Measurements from ENCODE around the gene RUNDC3A. TPM values are rescaled to one million over a fixed set of nuclear protein-coding genes. Genes with fewer than 3 reads are reported as not detected.

Gene RUNDC3A
- total and polyA plus RNA-seq, 8 donors: 0.43 to 40.8 (median 4.5) TPM; not detected in 1

- peaks cover 11 to 19% (median 14%) of the 10 kb centered on the region in 4 donors for H3K4me1 ChIP-seq
- intact Hi-C loops (cut with DNase I; ENCODE audit: low total_unique reads): no loop called here
- no peak for TF ChIP-seq POLR2AphosphoS5 (IDR thresholded peaks at IDR 0.05)
- TF ChIP-seq, protein P1, sequence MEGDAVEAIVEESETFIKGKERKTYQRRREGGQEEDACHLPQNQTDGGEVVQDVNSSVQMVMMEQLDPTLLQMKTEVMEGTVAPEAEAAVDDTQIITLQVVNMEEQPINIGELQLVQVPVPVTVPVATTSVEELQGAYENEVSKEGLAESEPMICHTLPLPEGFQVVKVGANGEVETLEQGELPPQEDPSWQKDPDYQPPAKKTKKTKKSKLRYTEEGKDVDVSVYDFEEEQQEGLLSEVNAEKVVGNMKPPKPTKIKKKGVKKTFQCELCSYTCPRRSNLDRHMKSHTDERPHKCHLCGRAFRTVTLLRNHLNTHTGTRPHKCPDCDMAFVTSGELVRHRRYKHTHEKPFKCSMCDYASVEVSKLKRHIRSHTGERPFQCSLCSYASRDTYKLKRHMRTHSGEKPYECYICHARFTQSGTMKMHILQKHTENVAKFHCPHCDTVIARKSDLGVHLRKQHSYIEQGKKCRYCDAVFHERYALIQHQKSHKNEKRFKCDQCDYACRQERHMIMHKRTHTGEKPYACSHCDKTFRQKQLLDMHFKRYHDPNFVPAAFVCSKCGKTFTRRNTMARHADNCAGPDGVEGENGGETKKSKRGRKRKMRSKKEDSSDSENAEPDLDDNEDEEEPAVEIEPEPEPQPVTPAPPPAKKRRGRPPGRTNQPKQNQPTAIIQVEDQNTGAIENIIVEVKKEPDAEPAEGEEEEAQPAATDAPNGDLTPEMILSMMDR (IDR thresholded peaks at IDR 0.05): no peak
- TF ChIP-seq EP300 (IDR thresholded peaks at IDR 0.05): no peak
- TF ChIP-seq POLR2A (IDR thresholded peaks at IDR 0.05): no peak
- peak in 1 of 2 donors; percentile 4 for DNase-seq
- WGBS, 5 donors: 22 to 41% (median 36%) methylated on average over 8 to 11 of the region's 11 CpGs
- H3K27me3 ChIP-seq: peaks cover 12 to 72% (median 47%) of the 10 kb centered on the region in 3 donors
- H3K36me3 ChIP-seq: peaks cover 2 to 11% (median 6%) of the 10 kb centered on the region in 4 donors
- H3K27ac ChIP-seq: no peak overlapping the region
- no peaks in the 10 kb centered on the region for H3K9me3 ChIP-seq
- H3K4me3 ChIP-seq: peak overlapping the region in 1 of 4 donors; percentile 47
Observed at GRCh38 chr17:44314524-44314868, 6.1 kb downstream of the RUNDC3A start.

DNA sequence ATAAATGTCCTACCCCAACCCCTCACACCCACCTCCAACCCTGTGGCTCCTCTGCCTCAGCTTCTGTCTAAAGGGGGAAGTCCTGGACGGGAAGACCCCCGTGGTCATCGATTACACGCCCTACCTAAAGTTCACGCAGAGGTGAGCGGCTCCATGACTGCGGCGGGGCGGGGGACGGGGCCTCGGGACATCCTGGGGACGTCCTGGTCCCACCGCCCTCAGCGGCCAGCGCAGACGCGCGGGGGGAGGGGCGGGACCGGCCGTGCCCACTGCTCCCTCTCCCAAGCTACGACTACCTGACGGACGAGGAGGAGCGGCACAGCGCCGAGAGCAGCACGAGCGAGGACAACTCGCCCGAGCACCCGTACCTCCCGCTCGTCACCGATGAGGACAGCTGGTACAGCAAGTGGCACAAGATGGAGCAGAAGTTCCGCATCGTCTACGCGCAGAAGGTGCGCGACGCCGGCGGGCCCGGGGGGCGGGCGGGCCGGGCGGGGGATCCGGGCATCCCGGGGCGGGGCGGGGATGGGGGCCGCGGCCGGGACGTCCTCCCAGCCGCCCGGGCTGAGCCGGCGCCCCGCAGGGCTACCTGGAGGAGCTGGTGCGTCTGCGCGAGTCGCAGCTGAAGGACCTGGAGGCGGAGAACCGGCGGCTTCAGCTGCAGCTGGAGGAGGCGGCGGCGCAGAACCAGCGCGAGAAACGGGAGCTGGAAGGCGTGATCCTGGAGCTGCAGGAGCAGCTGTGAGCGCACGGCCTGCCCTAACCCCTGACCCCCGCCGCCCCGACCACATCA is 6.7 kb downstream of the RUNDC3A start:
- WGBS, 5 donors: 1 to 2% (median 2%) methylated on average over 9 to 81 of the region's 81 CpGs
- Histone ChIP-seq H3K4me3 (peak overlapping the region; percentile 27 to 47 (median 34)), H3K36me3 (peaks cover 8 to 16% (median 11%) of the 10 kb centered on the region in 4 donors), H3K27ac (no peak overlapping the region), H3K27me3 (peaks cover 12 to 69% (median 47%) of the 10 kb centered on the region in 3 donors), H3K4me1 (peaks cover 11 to 19% (median 13%) of the 10 kb centered on the region in 4 donors), H3K9me3 (no peaks in the 10 kb centered on the region)
- peak; percentile 40 to 74 for DNase-seq
- intact Hi-C loops (cut with DNase I; ENCODE audit: low total_unique reads): no loop called here
- TF ChIP-seq, protein P1 (IDR thresholded peaks at IDR 0.05): no peak
- TF ChIP-seq POLR2A (IDR thresholded peaks at IDR 0.05): no peak
- TF ChIP-seq POLR2AphosphoS5 (IDR thresholded peaks at IDR 0.05): no peak
- TF ChIP-seq EP300 (IDR thresholded peaks at IDR 0.05): no peak

- peaks cover 17 to 26% (median 21%) of the 10 kb centered on the region in 4 donors for H3K36me3 ChIP-seq
- H3K4me3 ChIP-seq: peak overlapping the region in 2 of 4 donors; percentile 38 to 47
- TF ChIP-seq, protein P1 (IDR thresholded peaks at IDR 0.05): no peak
- no peak for TF ChIP-seq EP300 (IDR thresholded peaks at IDR 0.05)
- no peaks in the 10 kb centered on the region for H3K9me3 ChIP-seq
- WGBS, 5 donors: 5 to 8% (median 7%) methylated on average over 29 to 38 of the region's 38 CpGs
- intact Hi-C loops (cut with DNase I; ENCODE audit: low total_unique reads): no loop called here
- H3K27ac ChIP-seq: no peak overlapping the region
- H3K4me1 ChIP-seq: peaks cover 11 to 19% (median 13%) of the 10 kb centered on the region in 4 donors
- no peak for DNase-seq
- peaks cover 12 to 69% (median 47%) of the 10 kb centered on the region in 3 donors for H3K27me3 ChIP-seq
Observed at GRCh38 chr17:44315760-44316731, 7.6 kb downstream of the RUNDC3A start.

DNA sequence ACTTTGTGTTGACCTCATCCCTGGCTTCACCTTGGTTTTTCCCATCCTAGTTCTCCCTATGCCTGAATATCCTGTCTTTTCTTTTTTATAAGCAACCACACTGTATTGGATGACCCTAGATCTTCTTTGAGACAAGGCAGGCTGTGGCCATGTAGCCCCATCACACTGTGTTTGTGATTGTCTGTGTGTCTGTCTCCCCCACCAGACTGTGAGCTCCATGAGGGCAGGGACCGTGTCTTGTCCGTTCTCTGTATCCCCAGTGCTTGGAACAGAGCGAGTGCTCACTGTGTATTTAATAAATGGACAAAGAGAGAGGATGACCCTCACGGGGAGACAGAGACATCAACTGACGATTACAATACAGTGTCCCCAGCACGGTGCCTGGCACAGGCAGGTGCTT is 9.1 kb downstream of the RUNDC3A start:
- Histone ChIP-seq H3K27ac (no peak overlapping the region), H3K27me3 (peaks cover 12 to 60% (median 45%) of the 10 kb centered on the region in 3 donors)
- intact Hi-C loops (cut with DNase I; ENCODE audit: low total_unique reads): no loop called here

More for the DNA sequence above, 9.1 kb downstream of the RUNDC3A start:
- TF ChIP-seq POLR2A (IDR thresholded peaks at IDR 0.05): no peak
- TF ChIP-seq, protein P1 (IDR thresholded peaks at IDR 0.05): no peak
- TF ChIP-seq EP300 (IDR thresholded peaks at IDR 0.05): no peak
- no peak for TF ChIP-seq POLR2AphosphoS5 (IDR thresholded peaks at IDR 0.05)
- no peak for DNase-seq
- WGBS, 5 donors: 86 to 95% (median 88%) methylated on average over 6 of the region's 6 CpGs
- H3K4me1 ChIP-seq: peaks cover 11 to 19% (median 14%) of the 10 kb centered on the region in 4 donors
- H3K4me3 ChIP-seq: no peak overlapping the region
- H3K36me3 ChIP-seq: peaks cover 31 to 41% (median 35%) of the 10 kb centered on the region in 4 donors
- no peaks in the 10 kb centered on the region for H3K9me3 ChIP-seq
